H9 (cell line): ENCODE results near the gene UVRAG. TPM values are rescaled to one million over a fixed set of nuclear protein-coding genes. Genes with fewer than 3 reads are reported as not detected.

ENCODE experiments used
- DNase-seq: peaks from one replicate; pipeline ENCODE4 v3.0.0-alpha.2; 2017
- H2AFZ ChIP-seq: one replicate; pipeline ENCODE4 v1.6.1; 2013; ENCODE audit warnings: mild to moderate bottlenecking, low read length, control low read depth, moderate library complexity
- H2AK5ac ChIP-seq: 2 replicates; pipeline ENCODE4 v1.6.1; 2013; ENCODE audit warnings: low read length, control low read depth, mixed read lengths; ENCODE audit not compliant: insufficient read length
- H2BK120ac ChIP-seq: one replicate; pipeline ENCODE4 v1.6.1; 2013; ENCODE audit warnings: low read depth, mild to moderate bottlenecking, low read length, control low read depth, inconsistent platforms; ENCODE audit not compliant: poor library complexity, severe bottlenecking
- H2BK12ac ChIP-seq: 2 replicates; pipeline ENCODE4 v1.6.1; 2013; ENCODE audit warnings: low read length, control low read depth, mixed read lengths, low read depth; ENCODE audit not compliant: insufficient read length
- H2BK15ac ChIP-seq: 2 replicates; pipeline ENCODE4 v1.6.1; 2013; ENCODE audit warnings: low read depth, low read length, control low read depth
- H2BK20ac ChIP-seq: one replicate; pipeline ENCODE4 v1.6.1; 2013; ENCODE audit warnings: low read depth, mild to moderate bottlenecking, low read length, control low read depth, inconsistent platforms; ENCODE audit not compliant: poor library complexity, severe bottlenecking
- H2BK5ac ChIP-seq: 2 replicates; pipeline ENCODE4 v1.6.1; 2013; ENCODE audit warnings: low read length, control low read depth, mixed read lengths; ENCODE audit not compliant: insufficient read length
- H3K14ac ChIP-seq: 2 replicates; pipeline ENCODE4 v1.6.1; 2013; ENCODE audit warnings: low read length, control low read depth; ENCODE audit not compliant: insufficient read depth
- H3K18ac ChIP-seq: 2 replicates; pipeline ENCODE4 v1.6.1; 2013; ENCODE audit warnings: low read depth, mild to moderate bottlenecking, mixed read lengths, low read length, control low read depth; ENCODE audit not compliant: insufficient read length
- H3K23ac ChIP-seq: 2 replicates; pipeline ENCODE4 v1.6.1; 2013; ENCODE audit warnings: low read length, control low read depth, mixed read lengths, low read depth; ENCODE audit not compliant: insufficient read length
- H3K23me2 ChIP-seq: 2 replicates; pipeline ENCODE4 v1.6.1; 2013; ENCODE audit warnings: low read depth, mild to moderate bottlenecking, mixed read lengths, low read length, control low read depth; ENCODE audit not compliant: insufficient read length, poor library complexity, severe bottlenecking
- H3K27ac ChIP-seq: 2 replicates; pipeline ENCODE4 v1.5.1; 2013; ENCODE audit warnings: low read length, control low read depth, mixed read lengths, low read depth; ENCODE audit not compliant: insufficient read length
- H3K27me3 ChIP-seq: 2 replicates; pipeline ENCODE4 v1.6.1; 2013; ENCODE audit warnings: low read length, control low read depth, inconsistent platforms; ENCODE audit not compliant: insufficient read depth
- H3K4ac ChIP-seq: 2 replicates; pipeline ENCODE4 v1.6.1; 2013; ENCODE audit warnings: low read depth, mild to moderate bottlenecking, control low read depth, inconsistent platforms, low read length, moderate library complexity
- H3K4me1 ChIP-seq: 2 replicates; pipeline ENCODE4 v1.6.1; 2013; ENCODE audit warnings: low read length, control low read depth, inconsistent platforms; ENCODE audit not compliant: insufficient read depth
- H3K4me2 ChIP-seq: 2 replicates; pipeline ENCODE4 v1.6.1; 2013; ENCODE audit warnings: low read length, control low read depth, mixed read lengths; ENCODE audit not compliant: insufficient read length, insufficient read depth
- H3K56ac ChIP-seq: 2 replicates; pipeline ENCODE4 v1.6.1; 2013; ENCODE audit warnings: low read depth, mild to moderate bottlenecking, mixed read lengths, low read length, control low read depth; ENCODE audit not compliant: insufficient read length
- H3K79me1 ChIP-seq: 2 replicates; pipeline ENCODE4 v1.6.1; 2013; ENCODE audit warnings: low read depth, mild to moderate bottlenecking, moderate library complexity, low read length, control low read depth, inconsistent platforms; ENCODE audit not compliant: insufficient read depth, poor library complexity, severe bottlenecking
- H3K79me2 ChIP-seq: 2 replicates; pipeline ENCODE4 v1.6.1; 2013; ENCODE audit warnings: low read length, control low read depth, inconsistent platforms; ENCODE audit not compliant: insufficient read depth
- H3K9ac ChIP-seq: 2 replicates; pipeline ENCODE4 v1.6.1; 2013; ENCODE audit warnings: low read length, control low read depth, mixed read lengths; ENCODE audit not compliant: insufficient read length; ENCODE audit errors: extremely low read depth
- H3K9me3 ChIP-seq: one replicate; pipeline ENCODE4 v1.6.1; 2013; ENCODE audit warnings: low read depth, low read length, inconsistent platforms; ENCODE audit not compliant: control insufficient read depth
- H3T11ph ChIP-seq: one replicate; pipeline ENCODE4 v1.6.1; 2013; ENCODE audit warnings: mild to moderate bottlenecking, low read length, control low read depth, inconsistent platforms
- H4K20me1 ChIP-seq: one replicate; pipeline ENCODE4 v1.6.1; 2013; ENCODE audit not compliant: control insufficient read depth, insufficient read length, insufficient read depth
- H4K5ac ChIP-seq: 2 replicates; pipeline ENCODE4 v1.6.1; 2013; ENCODE audit warnings: low read depth, mild to moderate bottlenecking, mixed read lengths, low read length, control low read depth; ENCODE audit not compliant: insufficient read length
- H4K8ac ChIP-seq: replicated peaks from 2 replicates; pipeline ENCODE4 v1.6.1; 2013; ENCODE audit warnings: low read length, control low read depth, mixed read lengths, low read depth; ENCODE audit not compliant: insufficient read length
- H4K91ac ChIP-seq: 2 replicates; pipeline ENCODE4 v1.6.1; 2013; ENCODE audit warnings: low read depth, mild to moderate bottlenecking, moderate library complexity, mixed read lengths, low read length, control low read depth; ENCODE audit not compliant: insufficient read length
- H3K27ac Mint-ChIP-seq, 3 experiments: 2 replicates in 2 of 3; 3 replicates in 1 of 3; pipeline ENCODE4 v1.8.0; 2020 to 2021; ENCODE audit warnings: mixed read lengths in 3 of 3, mild to moderate bottlenecking in 1 of 3, moderate library complexity in 1 of 3
- H3K27me3 Mint-ChIP-seq: 2 replicates; pipeline ENCODE4 v1.8.0; 2021; ENCODE audit warnings: low read depth, mild to moderate bottlenecking, moderate library complexity, mixed read lengths
- H3K36me3 Mint-ChIP-seq, 3 experiments: 2 replicates in 2 of 3; 3 replicates in 1 of 3; pipeline ENCODE4 v1.8.0; 2020 to 2021; ENCODE audit warnings: low read depth in 3 of 3, mixed read lengths in 3 of 3; ENCODE audit not compliant: insufficient read depth in 1 of 3
- H3K4me1 Mint-ChIP-seq, 2 experiments: 2 replicates each; pipeline ENCODE4 v1.8.0; 2020; ENCODE audit warnings: mixed read lengths in 2 of 2
- H3K4me3 Mint-ChIP-seq, 2 experiments: 2 replicates in 1 of 2; 3 replicates in 1 of 2; pipeline ENCODE4 v1.8.0; 2020 to 2021; ENCODE audit warnings: mild to moderate bottlenecking in 2 of 2, mixed read lengths in 2 of 2, moderate library complexity in 1 of 2
- H3K9me3 Mint-ChIP-seq, 2 experiments: 2 replicates in 1 of 2; 3 replicates in 1 of 2; pipeline ENCODE4 v1.8.0; 2020; ENCODE audit warnings: mild to moderate bottlenecking in 2 of 2, mixed read lengths in 2 of 2, moderate library complexity in 1 of 2
- CTCF ChIP-seq: fragments of 200-600 bp; sonication (generic); conservative IDR thresholded peaks from 3 replicates; pipeline ENCODE4 v1.8.0; 2021; ENCODE audit warnings: antibody characterized with exemption, mild to moderate bottlenecking
- WGBS: extraction: QIAGEN DNeasy Blood & Tissue Kit; methylation state at CpG from one replicate; pipeline ENCODE4 v1.1.7; 2013; ENCODE audit warnings: missing lambda C conversion rate, low lambda C conversion rate, mixed read lengths; ENCODE audit not compliant: insufficient read length; ENCODE audit errors: extremely low coverage; 5-methylcytosine and 5-hydroxymethylcytosine counted together
- total RNA-seq: library from RNA; stranded (reverse); gene quantifications from 2 replicates; pipeline ENCODE4 v1.2.1, GENCODE V29; 2021

UVRAG gene
- total RNA-seq, 1 experiment from 2014 or later = 18.5 TPM

GRCh38 chr11:76104285-76104684, 289.3 kb downstream of the UVRAG start:
- Histone ChIP-seq H4K8ac (no peak overlapping the region), H4K91ac (no peak overlapping the region), H2BK5ac (no peak overlapping the region), H3K14ac (no peak overlapping the region), H3K9me3 (no peaks in the 10 kb centered on the region), H3K4me2 (no peak overlapping the region), H3T11ph (no peak overlapping the region), H2BK15ac (no peak overlapping the region), H3K79me2 (no peaks in the 10 kb centered on the region), H2BK120ac (no peak overlapping the region), H2BK20ac (no peak overlapping the region), H4K20me1 (no peaks in the 10 kb centered on the region), H2BK12ac (no peak overlapping the region), H3K9ac (no peak overlapping the region), H3K23me2 (no peaks in the 10 kb centered on the region), H3K27me3 (no peaks in the 10 kb centered on the region), H2AK5ac (no peak overlapping the region), H3K27ac (no peak overlapping the region), H3K56ac (no peak overlapping the region), H3K4ac (no peak overlapping the region), H4K5ac (no peak overlapping the region), H3K23ac (no peak overlapping the region), H2AFZ (no peak overlapping the region), H3K4me1 (no peaks in the 10 kb centered on the region), H3K79me1 (no peaks in the 10 kb centered on the region), H3K18ac (no peak overlapping the region)
- Mint-ChIP-seq H3K4me1 (no peaks in the 10 kb centered on the region), H3K27me3 (no peaks in the 10 kb centered on the region), H3K27ac (no peak overlapping the region), H3K36me3 (no peaks in the 10 kb centered on the region; a peak in 1 of 7 replicates), H3K9me3 (no peaks in the 10 kb centered on the region), H3K4me3 (no peak overlapping the region)
- WGBS = no CpG with 5 or more reads among the region's 7 CpGs
- no peak for DNase-seq
- no peak for TF ChIP-seq CTCF
